GM21737 (cell line): ENCODE data around the gene AKAP6.
"Not testable (repeated sequence)": the region's sequence is repeated elsewhere in the genome, so short reads cannot be mapped to it uniquely, and the experiment has no call there.

ENCODE experiments used
- ATAC-seq: cut with Tn5 transposase; IDR thresholded peaks from one replicate; pipeline ENCODE4 v1.9.1; 2021; ENCODE audit warnings: mild to moderate bottlenecking, moderate library complexity; ENCODE audit not compliant: unreplicated experiment

The AKAP6 gene

GRCh38 chr14:32372154-32372553 is 43.1 kb downstream of the AKAP6 start:
- ATAC-seq = no peak

- ATAC-seq = not testable (repeated sequence)
Observed at GRCh38 chr14:32373174-32373573, 44.1 kb downstream of the AKAP6 start.

GRCh38 chr14:32374155-32374554 is 45.1 kb downstream of the AKAP6 start:
- ATAC-seq = no peak

GRCh38 chr14:32375663-32376062 is 46.6 kb downstream of the AKAP6 start:
- no peak for ATAC-seq

GRCh38 chr14:32377046-32377646 is 48.0 kb downstream of the AKAP6 start:
- no peak for ATAC-seq

GRCh38 chr14:32378284-32378683 is 49.2 kb downstream of the AKAP6 start:
- no peak for ATAC-seq

GRCh38 chr14:32379447-32379846 is 50.3 kb downstream of the AKAP6 start:
- ATAC-seq = no peak

- ATAC-seq = no peak
Observed at GRCh38 chr14:32381869-32382268, 52.8 kb downstream of the AKAP6 start.

GRCh38 chr14:32382704-32383103 is 53.6 kb downstream of the AKAP6 start:
- no peak for ATAC-seq

- no peak for ATAC-seq
Observed at GRCh38 chr14:32383364-32384009, 54.4 kb downstream of the AKAP6 start.

- no peak for ATAC-seq
Observed at GRCh38 chr14:32384464-32384863, 55.4 kb downstream of the AKAP6 start.

- not testable (repeated sequence) for ATAC-seq
Observed at GRCh38 chr14:32387295-32387694, 58.2 kb downstream of the AKAP6 start.

- no peak for ATAC-seq
Observed at GRCh38 chr14:32393119-32393518, 64.0 kb downstream of the AKAP6 start.

- no peak for ATAC-seq
Observed at GRCh38 chr14:32394038-32394437, 64.9 kb downstream of the AKAP6 start.

- no peak for ATAC-seq
Observed at GRCh38 chr14:32396885-32397284, 67.8 kb downstream of the AKAP6 start.

GRCh38 chr14:32397861-32398640 is 69.0 kb downstream of the AKAP6 start:
- ATAC-seq = no peak

GRCh38 chr14:32399920-32400319 is 70.8 kb downstream of the AKAP6 start:
- no peak for ATAC-seq

- no peak for ATAC-seq
Observed at GRCh38 chr14:32400480-32400879, 71.4 kb downstream of the AKAP6 start.

GRCh38 chr14:32403021-32403420 is 73.9 kb downstream of the AKAP6 start:
- no peak for ATAC-seq

- ATAC-seq = no peak
Observed at GRCh38 chr14:32403688-32404087, 74.6 kb downstream of the AKAP6 start.

GRCh38 chr14:32404784-32405573 is 75.9 kb downstream of the AKAP6 start:
- no peak for ATAC-seq
